Testis (tissue), 3 donors: ENCODE results near the gene NAE1. TPM values are rescaled to one million over a fixed set of nuclear protein-coding genes. Genes with fewer than 3 reads are reported as not detected.

Experiments used
- DNase-seq: peaks from one replicate; pipeline ENCODE4 v3.0.0-alpha.2; 2019
- H3K27ac ChIP-seq, 2 donors: fragments of 200-600 bp; sonication (generic); one replicate each; pipeline ENCODE4 v1.5.1; 2019
- H3K27me3 ChIP-seq: fragments of 200-600 bp; sonication (generic); one replicate; pipeline ENCODE4 v1.5.1; 2019
- H3K36me3 ChIP-seq: fragments of 200-600 bp; sonication (generic); one replicate; pipeline ENCODE4 v1.5.1; 2017; ENCODE audit warnings: low read depth; ENCODE audit errors: missing control alignments
- H3K4me1 ChIP-seq: fragments of 200-600 bp; sonication (generic); one replicate; pipeline ENCODE4 v1.5.1; 2019
- H3K4me3 ChIP-seq, 2 donors: fragments of 200-600 bp; sonication (generic); one replicate each; pipeline ENCODE4 v1.5.1; 2017 to 2019
- H3K9me3 ChIP-seq: fragments of 200-600 bp; sonication (generic); one replicate; pipeline ENCODE4 v1.5.1; 2017
- POLR2A ChIP-seq: fragments of 450-650 bp; IDR thresholded peaks from one replicate; pipeline ENCODE4 v1.6.1; 2017; ENCODE audit warnings: antibody characterized with exemption, mild to moderate bottlenecking, moderate library complexity
- WGBS, 2 donors: methylation state at CpG; one replicate each; pipeline ENCODE4 v1.1.5; 2018; 5-methylcytosine and 5-hydroxymethylcytosine counted together
- intact Hi-C: fragments of 100-400 bp; cut with DNase I; formaldehyde crosslinking; loops from one replicate; pipeline ENCODE4 v1.15.1; 2023; ENCODE audit warnings: low total_unique reads
- polyA plus RNA-seq: library from polyadenylated mRNA; stranded (reverse); fragments of 350-450 nt; fragmentation: Illumina TruSeq; extraction: RNeasy Lipid Tissue Mini Kit (QIAGEN cat#74804); gene quantifications from one replicate; pipeline ENCODE4 v1.2.3, GENCODE V29; 2014; ENCODE audit warnings: low read depth, low replicate concordance; ENCODE audit not compliant: insufficient read depth
- total RNA-seq, 2 donors: library from RNA; depleted of rRNA; stranded (reverse); fragments of >200 nt; gene quantifications; one replicate each; pipeline ENCODE4 v1.2.3, GENCODE V29; 2016
- TF ChIP-seq, protein P1 (sequence below), 3 experiments: fragments of 450-650 bp in 2 of 3; fragments of 200-600 bp in 1 of 3; sonication (generic) in 1 of 3; IDR thresholded peaks; one replicate each; pipeline ENCODE4 v1.5.1; 2016 to 2019; ENCODE audit warnings: antibody characterized with exemption in 3 of 3, mild to moderate bottlenecking in 2 of 3, moderate library complexity in 1 of 3

The NAE1 gene
- total and polyA plus RNA-seq, 3 donors from 2014 or later = 53.7 to 72.8 (median 72.7) TPM

DNA sequence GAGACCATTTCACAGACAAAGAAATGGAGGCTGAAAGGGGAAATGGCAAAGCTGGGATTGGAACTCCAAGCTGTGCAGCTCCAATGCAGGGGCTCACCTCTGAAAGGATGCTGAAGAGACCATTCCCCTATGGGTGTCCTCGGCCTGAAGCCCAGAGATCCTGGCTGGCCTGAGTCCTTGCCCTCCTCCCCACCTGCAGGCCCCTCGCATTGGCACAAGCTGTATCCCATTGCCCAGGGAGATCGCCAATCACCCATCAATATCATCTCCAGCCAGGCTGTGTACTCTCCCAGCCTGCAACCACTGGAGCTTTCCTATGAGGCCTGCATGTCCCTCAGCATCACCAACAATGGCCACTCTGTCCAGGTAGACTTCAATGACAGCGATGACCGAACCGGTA is 16.1 kb upstream of the NAE1 start:
- H3K36me3 ChIP-seq = no peaks in the 10 kb centered on the region
- H3K4me3 ChIP-seq = no peak overlapping the region
- no peak for TF ChIP-seq POLR2A
- TF ChIP-seq, protein P1, sequence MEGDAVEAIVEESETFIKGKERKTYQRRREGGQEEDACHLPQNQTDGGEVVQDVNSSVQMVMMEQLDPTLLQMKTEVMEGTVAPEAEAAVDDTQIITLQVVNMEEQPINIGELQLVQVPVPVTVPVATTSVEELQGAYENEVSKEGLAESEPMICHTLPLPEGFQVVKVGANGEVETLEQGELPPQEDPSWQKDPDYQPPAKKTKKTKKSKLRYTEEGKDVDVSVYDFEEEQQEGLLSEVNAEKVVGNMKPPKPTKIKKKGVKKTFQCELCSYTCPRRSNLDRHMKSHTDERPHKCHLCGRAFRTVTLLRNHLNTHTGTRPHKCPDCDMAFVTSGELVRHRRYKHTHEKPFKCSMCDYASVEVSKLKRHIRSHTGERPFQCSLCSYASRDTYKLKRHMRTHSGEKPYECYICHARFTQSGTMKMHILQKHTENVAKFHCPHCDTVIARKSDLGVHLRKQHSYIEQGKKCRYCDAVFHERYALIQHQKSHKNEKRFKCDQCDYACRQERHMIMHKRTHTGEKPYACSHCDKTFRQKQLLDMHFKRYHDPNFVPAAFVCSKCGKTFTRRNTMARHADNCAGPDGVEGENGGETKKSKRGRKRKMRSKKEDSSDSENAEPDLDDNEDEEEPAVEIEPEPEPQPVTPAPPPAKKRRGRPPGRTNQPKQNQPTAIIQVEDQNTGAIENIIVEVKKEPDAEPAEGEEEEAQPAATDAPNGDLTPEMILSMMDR (IDR thresholded peaks at IDR 0.05) = no peak
- no peaks in the 10 kb centered on the region for H3K27me3 ChIP-seq
- no peak for DNase-seq
- H3K27ac ChIP-seq = no peak overlapping the region
- intact Hi-C loops = no loop called here
- 96 to 98% methylated on average over 6 of the region's 6 CpGs for whole genome bisulfite sequencing, 2 donors
- H3K9me3 ChIP-seq = no peaks in the 10 kb centered on the region
- H3K4me1 ChIP-seq = no peaks in the 10 kb centered on the region

DNA sequence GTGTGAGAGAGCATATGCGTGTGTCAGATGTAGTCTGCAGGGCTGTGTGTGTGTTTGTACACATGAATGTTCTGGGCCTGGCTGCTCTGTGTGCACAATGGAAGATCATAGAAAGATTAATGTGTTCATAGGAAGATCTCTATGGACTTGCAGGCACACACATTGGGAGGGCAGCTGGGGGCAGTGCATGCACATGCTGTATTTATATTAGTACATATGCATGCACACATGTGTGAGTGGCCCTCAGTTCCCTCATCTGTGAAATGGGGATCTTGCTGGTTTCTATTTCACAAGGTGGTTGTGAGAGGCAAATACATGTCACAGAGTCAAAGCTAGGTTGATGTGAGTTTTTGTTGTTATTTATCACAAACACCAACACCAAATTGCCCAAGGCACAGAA is 15.5 kb upstream of the NAE1 start:
- intact Hi-C loops = no loop called here
- Histone ChIP-seq H3K27ac (no peak overlapping the region), H3K36me3 (no peaks in the 10 kb centered on the region), H3K9me3 (no peaks in the 10 kb centered on the region), H3K4me1 (no peaks in the 10 kb centered on the region), H3K4me3 (no peak overlapping the region), H3K27me3 (no peaks in the 10 kb centered on the region)
- 85 to 95% methylated on average over 1 of the region's 1 CpG for WGBS, 2 donors
- TF ChIP-seq, protein P1 (IDR thresholded peaks at IDR 0.05) = no peak
- TF ChIP-seq POLR2A = no peak
- no peak for DNase-seq

DNA sequence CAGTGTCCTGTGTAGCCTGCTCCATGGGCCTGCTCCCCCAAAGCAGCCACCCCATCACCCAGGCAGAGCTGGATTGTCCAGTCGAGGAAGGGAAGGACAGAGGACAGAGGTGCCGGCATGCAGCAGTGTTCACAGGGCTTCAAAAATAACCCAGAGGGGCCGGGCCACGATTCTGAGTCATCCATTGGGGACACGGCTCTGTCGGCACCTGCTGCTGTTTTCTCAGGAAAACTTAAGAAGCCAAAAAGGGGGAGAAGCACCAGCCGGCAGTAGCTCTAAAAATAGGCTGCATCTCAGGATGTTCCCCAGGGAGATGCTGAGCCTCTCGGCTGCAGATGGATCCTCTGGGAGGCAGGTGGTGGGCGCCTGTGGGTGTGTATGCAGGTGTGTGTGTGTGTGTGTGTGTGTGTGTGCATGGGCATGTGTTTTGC is 15.0 kb upstream of the NAE1 start:
- Histone ChIP-seq H3K4me1 (no peaks in the 10 kb centered on the region), H3K36me3 (no peaks in the 10 kb centered on the region), H3K27ac (no peak overlapping the region), H3K9me3 (no peaks in the 10 kb centered on the region), H3K27me3 (no peaks in the 10 kb centered on the region), H3K4me3 (no peak overlapping the region)
- TF ChIP-seq, protein P1 (IDR thresholded peaks at IDR 0.05) = no peak
- no peak for TF ChIP-seq POLR2A
- WGBS, 2 donors = 64 to 71% methylated on average over 9 of the region's 9 CpGs
- intact Hi-C loops = no loop called here
- DNase-seq = no peak

- intact Hi-C loops = no loop called here
These were observed 14.3 kb upstream of the NAE1 start for GRCh38 chr16:66845080-66845410.

More at GRCh38 chr16:66845080-66845410, 14.3 kb upstream of the NAE1 start:
- no peak overlapping the region for H3K27ac ChIP-seq
- no peaks in the 10 kb centered on the region for H3K9me3 ChIP-seq
- no peaks in the 10 kb centered on the region for H3K36me3 ChIP-seq
- no peaks in the 10 kb centered on the region for H3K27me3 ChIP-seq
- DNase-seq = no peak
- WGBS, 2 donors = 8 to 9% methylated on average over 8 to 10 of the region's 10 CpGs
- peak overlapping the region in 1 of 2 donors; percentile 56 for H3K4me3 ChIP-seq
- TF ChIP-seq POLR2A = no peak
- TF ChIP-seq, protein P1 (IDR thresholded peaks at IDR 0.05) = no peak
- no peaks in the 10 kb centered on the region for H3K4me1 ChIP-seq
